GM12874 (cell line): ENCODE results near the gene FGD3.

Experiments used
- TF ChIP-seq, protein P1 (sequence below): IDR thresholded peaks from 2 replicates; pipeline ENCODE4 v1.5.1; 2011; ENCODE audit warnings: low read depth, mild to moderate bottlenecking, control low read depth, low read length, moderate library complexity; ENCODE audit not compliant: insufficient read depth

FGD3 gene

DNA sequence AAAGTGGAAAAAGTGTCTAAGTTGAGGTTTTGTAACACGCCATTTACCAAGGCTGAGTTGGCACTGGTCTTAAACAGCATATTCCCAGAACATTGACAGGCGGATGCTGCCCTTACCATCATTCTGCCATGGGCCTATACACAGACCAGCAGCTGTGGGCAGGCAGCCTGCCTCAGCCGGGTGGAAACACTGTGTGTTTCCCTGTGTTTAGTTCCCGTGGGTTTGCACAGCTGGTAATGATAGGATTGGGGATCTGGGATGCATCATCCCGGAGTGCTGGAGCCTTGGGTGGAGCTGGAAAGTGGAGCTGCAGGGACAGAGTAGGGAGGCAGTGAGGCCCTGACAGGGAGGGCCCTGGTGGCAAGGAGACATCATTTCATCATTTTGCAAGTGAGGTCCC is 5.5 kb upstream of the FGD3 start:
- TF ChIP-seq, protein P1, sequence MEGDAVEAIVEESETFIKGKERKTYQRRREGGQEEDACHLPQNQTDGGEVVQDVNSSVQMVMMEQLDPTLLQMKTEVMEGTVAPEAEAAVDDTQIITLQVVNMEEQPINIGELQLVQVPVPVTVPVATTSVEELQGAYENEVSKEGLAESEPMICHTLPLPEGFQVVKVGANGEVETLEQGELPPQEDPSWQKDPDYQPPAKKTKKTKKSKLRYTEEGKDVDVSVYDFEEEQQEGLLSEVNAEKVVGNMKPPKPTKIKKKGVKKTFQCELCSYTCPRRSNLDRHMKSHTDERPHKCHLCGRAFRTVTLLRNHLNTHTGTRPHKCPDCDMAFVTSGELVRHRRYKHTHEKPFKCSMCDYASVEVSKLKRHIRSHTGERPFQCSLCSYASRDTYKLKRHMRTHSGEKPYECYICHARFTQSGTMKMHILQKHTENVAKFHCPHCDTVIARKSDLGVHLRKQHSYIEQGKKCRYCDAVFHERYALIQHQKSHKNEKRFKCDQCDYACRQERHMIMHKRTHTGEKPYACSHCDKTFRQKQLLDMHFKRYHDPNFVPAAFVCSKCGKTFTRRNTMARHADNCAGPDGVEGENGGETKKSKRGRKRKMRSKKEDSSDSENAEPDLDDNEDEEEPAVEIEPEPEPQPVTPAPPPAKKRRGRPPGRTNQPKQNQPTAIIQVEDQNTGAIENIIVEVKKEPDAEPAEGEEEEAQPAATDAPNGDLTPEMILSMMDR: no peak

DNA sequence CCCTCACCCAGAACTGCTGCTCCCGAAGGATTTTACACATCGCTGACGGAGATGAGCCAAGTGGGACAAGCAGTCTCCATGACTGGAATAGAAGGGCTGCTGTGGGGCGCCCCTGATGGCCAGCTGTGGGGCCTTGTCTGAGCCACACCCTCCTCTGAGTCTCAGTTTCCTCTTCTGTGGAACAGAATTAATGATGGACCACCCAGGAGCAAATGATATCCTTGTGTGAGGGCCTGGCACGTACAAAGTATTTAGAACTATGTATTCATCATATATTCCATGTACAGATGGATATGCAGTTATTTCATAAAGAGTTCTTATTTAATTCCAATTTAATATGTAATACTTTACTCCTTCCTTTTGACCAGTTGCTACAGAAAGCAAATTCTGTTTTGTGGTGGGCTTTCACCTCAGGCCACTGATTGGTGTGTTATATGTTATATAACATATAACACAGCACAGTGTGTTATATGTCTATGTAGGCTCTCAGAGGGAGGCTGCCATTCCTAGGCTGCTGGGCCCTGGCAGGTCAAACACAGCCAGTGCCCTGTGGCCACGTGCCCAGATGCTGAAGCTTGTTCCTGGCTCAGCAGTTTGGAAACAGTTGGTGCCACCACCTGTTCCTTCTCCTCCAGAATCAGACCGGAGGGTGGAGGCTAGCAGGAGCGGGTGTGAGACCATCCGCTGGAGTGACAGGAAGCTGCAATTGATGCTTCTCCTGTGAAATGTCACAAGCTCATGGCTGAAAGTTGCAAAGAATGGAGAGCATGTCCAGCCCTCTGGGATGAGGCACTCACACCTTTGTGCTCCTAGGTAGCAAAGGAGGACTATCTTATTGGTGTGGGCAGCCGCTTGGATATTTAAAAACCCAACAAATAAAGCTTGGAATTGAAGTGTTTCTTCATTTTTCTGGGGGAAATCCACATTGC is 4.4 kb upstream of the FGD3 start:
- TF ChIP-seq, protein P1: no peak

DNA sequence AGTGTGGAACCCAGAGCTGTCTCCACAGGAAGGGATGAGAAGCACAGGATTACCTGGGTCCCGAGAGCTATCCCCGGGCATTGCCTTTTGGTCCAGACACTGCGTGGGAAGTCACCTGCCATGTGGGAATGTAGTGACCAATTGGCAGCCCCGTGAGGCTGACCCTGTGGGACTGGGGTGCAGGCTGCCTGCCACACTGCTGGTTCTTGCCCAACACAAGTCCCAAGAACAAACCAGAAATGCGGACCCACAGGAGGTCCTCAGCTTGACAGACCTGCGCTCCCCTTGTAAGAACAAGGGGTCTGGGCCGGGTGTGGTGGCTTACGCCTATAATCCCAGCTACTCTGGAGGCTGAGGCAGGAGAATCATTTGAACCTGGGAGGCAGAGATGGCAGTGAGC is 2.4 kb upstream of the FGD3 start:
- TF ChIP-seq, protein P1: no peak

DNA sequence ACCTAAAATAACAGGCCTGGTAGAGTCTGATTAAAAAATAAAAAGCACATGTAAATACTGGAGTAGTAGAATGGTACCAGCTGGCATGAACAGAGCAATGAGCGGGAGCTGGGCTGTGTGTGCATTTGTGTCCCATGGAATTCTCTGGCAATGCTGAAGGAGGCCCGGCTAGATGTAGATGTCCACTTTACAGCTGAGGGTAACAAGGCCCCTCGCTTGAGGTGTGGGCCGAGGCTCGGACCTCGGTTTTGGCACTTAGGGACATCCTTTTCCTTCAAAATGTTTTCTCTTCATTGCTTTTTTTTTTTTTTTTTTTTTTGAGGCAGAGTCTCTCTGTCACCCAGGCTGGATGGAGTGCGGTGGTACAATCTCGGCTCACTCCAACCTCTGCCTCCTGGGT is 1.5 kb upstream of the FGD3 start:
- TF ChIP-seq, protein P1: no peak

DNA sequence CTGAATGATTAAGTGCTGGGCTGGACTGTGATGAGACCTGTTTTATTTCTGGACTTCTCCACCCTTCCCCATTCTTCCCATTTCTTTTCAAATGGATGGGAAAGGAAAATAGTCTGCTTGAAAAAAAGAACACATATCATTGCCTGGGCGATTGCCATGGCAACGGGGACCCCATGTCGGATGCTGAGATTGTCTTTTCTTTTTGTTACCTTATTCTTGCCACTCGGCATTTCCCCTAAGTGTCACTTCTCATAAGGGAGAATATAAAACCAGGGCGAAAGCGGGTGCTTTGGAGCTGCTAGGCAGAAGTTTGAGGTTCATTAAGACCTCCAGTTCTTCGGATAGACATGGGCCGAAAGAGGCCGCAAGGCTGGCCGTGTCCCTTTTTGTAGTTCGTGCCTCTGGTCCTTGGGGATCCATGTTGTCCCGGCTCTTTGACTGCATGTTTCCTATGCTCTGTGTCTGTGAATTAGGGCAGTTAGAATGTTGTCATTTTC is 763 bp downstream of the FGD3 start:
- TF ChIP-seq, protein P1: no peak

DNA sequence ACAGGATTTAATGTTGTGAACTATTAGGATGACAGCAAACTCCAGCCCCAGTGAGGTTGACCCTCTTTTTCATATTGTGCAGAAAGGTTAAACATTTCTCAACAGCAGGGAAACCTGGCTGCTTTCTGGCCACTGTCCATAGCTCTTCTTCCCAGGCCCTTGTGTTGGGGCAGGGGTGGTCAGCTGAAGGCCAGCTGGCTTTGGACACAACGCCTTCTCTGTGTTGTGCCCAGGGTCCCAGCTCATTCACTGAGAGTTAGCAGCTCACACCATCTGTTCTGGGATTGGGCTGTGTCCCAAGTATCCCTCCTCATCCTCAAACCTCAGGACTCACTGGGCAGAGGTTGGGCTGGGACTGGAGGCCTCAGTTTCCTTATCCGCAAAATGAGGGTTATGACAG is 1.3 kb downstream of the FGD3 start:
- TF ChIP-seq, protein P1: no peak

DNA sequence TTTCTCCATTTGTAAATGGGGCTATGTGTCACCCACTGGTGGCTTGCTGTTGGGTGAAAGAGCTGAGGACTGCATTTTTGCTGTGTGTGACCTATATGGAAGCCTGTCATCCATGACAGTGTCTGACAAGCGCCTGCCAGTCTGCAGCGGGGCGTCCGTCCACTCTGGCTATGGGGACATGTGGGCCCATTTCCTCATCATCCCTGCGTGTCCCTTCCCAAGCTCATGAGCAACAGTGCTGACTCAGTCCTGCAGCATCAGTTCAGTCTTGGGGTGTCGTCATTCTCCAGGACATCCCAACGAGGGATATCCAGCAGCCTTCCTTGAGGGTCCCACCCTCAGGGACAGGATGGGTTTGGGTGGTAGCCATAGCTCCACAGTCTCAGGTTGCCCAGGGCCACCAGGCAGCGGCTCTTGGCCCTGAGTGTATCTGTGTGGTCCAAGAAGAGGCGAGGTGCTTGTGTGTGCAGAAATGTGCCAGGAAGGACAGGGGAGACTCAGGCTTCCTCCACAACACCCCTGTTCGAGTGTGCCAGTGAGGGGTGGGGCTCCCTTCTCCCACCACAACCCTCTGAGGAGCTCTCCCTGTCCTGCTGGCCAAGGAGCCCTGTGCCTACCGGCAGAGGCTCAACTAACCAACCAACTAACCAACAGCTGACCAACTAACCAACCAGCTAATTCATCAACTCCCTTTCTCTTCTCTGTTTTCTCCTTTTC is 2.1 kb downstream of the FGD3 start:
- TF ChIP-seq, protein P1: no peak
